ENCODE results near the gene DELE1. TPM values are rescaled to one million over a fixed set of nuclear protein-coding genes. Genes with fewer than 3 reads are reported as not detected.
A peak's percentile ranks its signal among the peaks of the same experiment; 100 is the strongest.
"Not testable (repeated sequence)": the region's sequence is repeated elsewhere in the genome, so short reads cannot be mapped to it uniquely, and the experiment has no call there.

The DELE1 gene
- polyA plus RNA-seq, 3 donors = 93.5 to 123 (median 95.6) TPM

- no peak for DNase-seq (ENCODE audit: extremely low read depth in 1 of 11, low read depth in 9 of 11, low spot score in 4 of 11)
Measured at GRCh38 chr5:141880961-141881801, 42.5 kb upstream of the DELE1 start.

GRCh38 chr5:141881886-141882285 lies 41.8 kb upstream of the DELE1 start:
- no peak for DNase-seq (ENCODE audit: extremely low read depth in 1 of 11, low read depth in 9 of 11, low spot score in 4 of 11)

- DNase-seq (ENCODE audit: extremely low read depth in 1 of 11, low read depth in 9 of 11, low spot score in 4 of 11) = no peak
Measured at GRCh38 chr5:141882594-141883183, 41.0 kb upstream of the DELE1 start.

- peak in 4 of 11 donors; percentile 52 to 67 (median 58) for DNase-seq (ENCODE audit: extremely low read depth in 1 of 11, low read depth in 9 of 11, low spot score in 4 of 11)
Measured at GRCh38 chr5:141883184-141883891, 40.3 kb upstream of the DELE1 start.

- DNase-seq (ENCODE audit: extremely low read depth in 1 of 11, low read depth in 9 of 11, low spot score in 4 of 11) = no peak
Measured at GRCh38 chr5:141883892-141884318, 39.8 kb upstream of the DELE1 start.

- DNase-seq (ENCODE audit: extremely low read depth in 1 of 11, low read depth in 9 of 11, low spot score in 4 of 11) = no peak
Measured at GRCh38 chr5:141889282-141889871, 34.3 kb upstream of the DELE1 start.

GRCh38 chr5:141890429-141890828 lies 33.2 kb upstream of the DELE1 start:
- not testable (repeated sequence) for DNase-seq (ENCODE audit: extremely low read depth in 1 of 11, low read depth in 9 of 11, low spot score in 4 of 11)

GRCh38 chr5:141897425-141897824 lies 26.2 kb upstream of the DELE1 start:
- no peak for DNase-seq (ENCODE audit: extremely low read depth in 1 of 11, low read depth in 9 of 11, low spot score in 4 of 11)

- no peak for DNase-seq (ENCODE audit: extremely low read depth in 1 of 11, low read depth in 9 of 11, low spot score in 4 of 11)
Measured at GRCh38 chr5:141898448-141899049, 25.1 kb upstream of the DELE1 start.

GRCh38 chr5:141902015-141902814 lies 21.5 kb upstream of the DELE1 start:
- no peak for DNase-seq (ENCODE audit: extremely low read depth in 1 of 11, low read depth in 9 of 11, low spot score in 4 of 11)

GRCh38 chr5:141903261-141903660 lies 20.4 kb upstream of the DELE1 start:
- DNase-seq (ENCODE audit: extremely low read depth in 1 of 11, low read depth in 9 of 11, low spot score in 4 of 11) = no peak

GRCh38 chr5:141904551-141904950 lies 19.1 kb upstream of the DELE1 start:
- DNase-seq (ENCODE audit: extremely low read depth in 1 of 11, low read depth in 9 of 11, low spot score in 4 of 11) = no peak

- DNase-seq (ENCODE audit: extremely low read depth in 1 of 11, low read depth in 9 of 11, low spot score in 4 of 11) = no peak
Measured at GRCh38 chr5:141906517-141906916, 17.2 kb upstream of the DELE1 start.

- DNase-seq (ENCODE audit: extremely low read depth in 1 of 11, low read depth in 9 of 11, low spot score in 4 of 11) = no peak
Measured at GRCh38 chr5:141906972-141907371, 16.7 kb upstream of the DELE1 start.

- no peak for DNase-seq (ENCODE audit: extremely low read depth in 1 of 11, low read depth in 9 of 11, low spot score in 4 of 11)
Measured at GRCh38 chr5:141908796-141909195, 14.9 kb upstream of the DELE1 start.

GRCh38 chr5:141909212-141909611 lies 14.5 kb upstream of the DELE1 start:
- DNase-seq (ENCODE audit: extremely low read depth in 1 of 11, low read depth in 9 of 11, low spot score in 4 of 11) = no peak

- DNase-seq (ENCODE audit: extremely low read depth in 1 of 11, low read depth in 9 of 11, low spot score in 4 of 11) = no peak
Measured at GRCh38 chr5:141910271-141910673, 13.4 kb upstream of the DELE1 start.

GRCh38 chr5:141913560-141914198 lies 10.0 kb upstream of the DELE1 start:
- DNase-seq (ENCODE audit: extremely low read depth in 1 of 11, low read depth in 9 of 11, low spot score in 4 of 11) = peak in 5 of 11 donors; percentile 7 to 34 (median 33)

Data from renal cortex interstitium (tissue), 11 donors.